NCI-H1092 treated with DMSO at 0.1 percent for 48 hours (cell line): ENCODE data around the gene CNKSR3.

Source experiments
- DNase-seq: peaks from one replicate; lab custom pipeline; 2025; lab: John Stamatoyannopoulos, UW

The CNKSR3 gene

GRCh38 chr6:154350293-154350692 is 160.2 kb downstream of the CNKSR3 start:
- no peak for DNase-seq

DNA sequence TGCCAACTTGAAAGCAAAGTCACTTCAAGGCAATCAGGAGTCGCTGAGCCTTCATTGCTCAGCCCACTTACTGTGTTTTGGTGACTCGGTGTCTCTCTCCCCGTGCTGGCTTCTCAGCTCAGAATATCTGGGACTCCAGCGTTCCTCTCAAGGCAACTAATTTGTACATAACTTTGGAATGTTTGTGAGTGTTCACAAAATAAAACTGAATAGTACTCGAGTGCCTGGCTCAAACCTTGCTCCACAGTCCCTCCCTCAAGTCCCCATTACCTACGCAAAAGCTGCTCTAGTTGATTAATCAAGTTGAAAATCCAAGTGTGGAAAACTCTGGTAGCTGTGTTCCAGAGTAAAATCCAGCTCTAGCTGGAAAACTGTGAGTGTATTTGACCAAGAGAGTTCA is 162.5 kb downstream of the CNKSR3 start:
- no peak for DNase-seq

DNA sequence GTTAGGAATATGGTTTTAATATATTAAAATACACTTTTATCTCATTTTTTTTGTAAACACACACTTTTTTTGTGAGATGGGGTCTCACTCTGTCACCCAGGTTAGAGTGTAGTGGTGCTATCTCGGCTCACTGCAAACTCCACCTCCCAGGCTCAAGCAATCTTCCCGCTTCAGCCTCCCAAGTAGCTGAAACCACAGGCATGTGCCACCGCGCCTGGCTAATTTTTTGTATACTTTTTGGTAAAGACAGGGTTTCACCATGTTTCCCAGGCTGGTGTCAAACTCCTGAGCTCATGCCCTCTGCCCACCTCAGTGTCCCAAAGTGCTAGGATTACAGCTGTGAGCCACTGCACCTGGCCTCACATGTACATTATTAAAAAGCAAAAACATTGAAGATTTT is 164.7 kb downstream of the CNKSR3 start:
- DNase-seq: no peak

- DNase-seq: no peak
Observed at GRCh38 chr6:154343473-154344308, 166.8 kb downstream of the CNKSR3 start.

GRCh38 chr6:154341871-154342270 is 168.6 kb downstream of the CNKSR3 start:
- no peak for DNase-seq

DNA sequence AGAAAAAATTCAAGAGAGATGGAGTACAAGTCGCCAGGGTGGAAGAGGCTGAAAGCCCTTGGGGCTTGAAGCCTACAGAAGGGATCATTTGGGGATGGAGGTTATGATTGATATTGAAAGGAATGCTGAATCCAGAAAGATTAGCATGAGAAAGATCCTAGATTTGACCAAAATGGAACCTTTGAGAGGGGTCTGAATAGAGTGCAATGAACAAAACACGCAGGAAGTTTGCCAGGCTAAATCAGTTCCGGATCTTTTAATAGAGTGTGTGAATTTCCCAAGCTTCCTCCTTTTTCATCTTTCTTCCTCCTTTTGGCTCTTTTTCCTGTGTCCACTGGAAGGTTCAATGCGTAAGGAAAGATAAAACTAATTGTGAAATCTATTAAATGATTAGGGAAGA is 169.1 kb downstream of the CNKSR3 start:
- no peak for DNase-seq
